GM12872 (cell line): ENCODE results near the gene SP2.

ENCODE experiments used
- CTCF ChIP-seq: IDR thresholded peaks from 3 replicates; pipeline ENCODE4 v1.5.1; 2011; ENCODE audit warnings: low read depth, mild to moderate bottlenecking, low read length, moderate library complexity; ENCODE audit not compliant: insufficient read depth

SP2 gene

GRCh38 chr17:47959825-47960655 lies 64.0 kb downstream of the SP2 start:
- no peak for TF ChIP-seq CTCF

- TF ChIP-seq CTCF: no peak
Observed at GRCh38 chr17:47961406-47961805, 65.4 kb downstream of the SP2 start.

- TF ChIP-seq CTCF: no peak
Observed at GRCh38 chr17:47962901-47963300, 66.9 kb downstream of the SP2 start.

- no peak for TF ChIP-seq CTCF
Observed at GRCh38 chr17:47964856-47965255, 68.8 kb downstream of the SP2 start.

- no peak for TF ChIP-seq CTCF
Observed at GRCh38 chr17:47966079-47966519, 70.1 kb downstream of the SP2 start.

GRCh38 chr17:47967607-47968252 lies 71.7 kb downstream of the SP2 start:
- TF ChIP-seq CTCF: no peak

GRCh38 chr17:47968836-47969235 lies 72.8 kb downstream of the SP2 start:
- TF ChIP-seq CTCF: no peak
